NCI-H460 (cell line): ENCODE data around the gene RHOB. TPM values are rescaled to one million over a fixed set of nuclear protein-coding genes. Genes with fewer than 3 reads are reported as not detected.

ENCODE experiments used
- DNase-seq: peaks from one replicate; pipeline ENCODE4 v3.0.0-alpha.2; 2016; ENCODE audit warnings: low read depth; ENCODE audit errors: extremely low read depth
- total RNA-seq: library from RNA; depleted of rRNA; stranded (reverse); fragments of >200 nt; shearing (Covaris generic); gene quantifications from 2 replicates; pipeline ENCODE4 v1.2.3, GENCODE V29; 2014

The RHOB gene
- total RNA-seq, 1 experiment from 2014 or later: 645 TPM

- no peak for DNase-seq
Measured at GRCh38 chr2:20471902-20472559, 25.2 kb downstream of the RHOB start.

DNA sequence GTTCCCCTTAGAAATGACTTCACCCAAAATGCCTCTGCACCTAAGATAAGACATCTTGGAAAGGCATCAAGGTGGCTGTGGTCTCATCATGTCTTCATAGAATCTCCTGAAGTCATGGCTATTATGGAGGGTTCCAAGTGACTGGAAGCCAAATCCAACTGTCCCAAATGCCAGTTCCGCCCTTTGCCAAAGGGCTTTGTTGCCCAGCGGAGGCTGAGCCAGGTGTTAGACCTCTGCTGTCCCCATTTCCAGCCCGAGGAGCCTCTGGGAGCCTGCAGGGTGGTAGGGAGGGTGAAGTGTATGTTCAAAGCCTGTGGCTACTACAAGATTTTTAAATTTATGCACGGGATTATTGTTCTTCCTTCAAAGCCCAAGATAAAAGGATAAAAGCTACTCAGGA lies 25.7 kb downstream of the RHOB start:
- DNase-seq: no peak

DNA sequence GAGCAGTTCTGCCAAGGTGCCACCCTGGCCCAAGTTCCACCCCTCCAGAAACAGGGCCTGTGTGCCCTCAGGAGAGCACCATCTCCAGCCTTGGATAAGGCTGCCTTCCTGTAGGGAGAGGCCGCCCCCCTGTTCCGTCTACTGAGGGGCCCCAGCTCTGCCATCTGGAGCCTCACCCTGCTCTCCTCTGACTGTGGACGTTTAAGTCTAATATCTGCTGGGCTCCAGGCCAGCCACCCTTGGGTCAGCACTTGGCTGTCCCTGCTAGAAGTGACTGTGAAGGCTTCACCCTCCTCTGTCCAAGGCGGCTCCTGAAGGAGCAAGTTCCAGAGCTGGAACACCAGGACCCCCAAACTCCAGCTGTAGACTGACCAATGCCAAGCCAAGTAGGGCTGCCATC lies 26.3 kb downstream of the RHOB start:
- DNase-seq: no peak

GRCh38 chr2:20474757-20475566 lies 28.1 kb downstream of the RHOB start:
- DNase-seq: no peak

DNA sequence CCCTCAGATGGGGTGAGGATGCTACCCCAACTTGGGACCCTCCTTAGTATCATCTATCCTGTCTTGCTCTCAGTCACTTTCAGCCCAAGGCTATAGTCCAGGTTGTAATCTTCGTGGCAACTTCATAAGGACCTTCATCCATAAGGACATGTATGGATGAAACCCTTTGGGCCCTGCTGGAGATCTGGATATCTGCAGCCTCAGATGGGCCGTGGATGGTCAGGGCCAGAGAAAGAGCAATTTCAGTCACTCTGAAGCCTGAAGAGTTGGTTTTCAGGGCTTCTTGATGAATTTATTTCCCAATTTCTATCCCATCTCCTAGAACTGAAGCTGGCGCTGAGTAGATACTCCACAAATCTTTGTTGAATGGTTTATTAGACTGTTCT lies 28.7 kb downstream of the RHOB start:
- no peak for DNase-seq

DNA sequence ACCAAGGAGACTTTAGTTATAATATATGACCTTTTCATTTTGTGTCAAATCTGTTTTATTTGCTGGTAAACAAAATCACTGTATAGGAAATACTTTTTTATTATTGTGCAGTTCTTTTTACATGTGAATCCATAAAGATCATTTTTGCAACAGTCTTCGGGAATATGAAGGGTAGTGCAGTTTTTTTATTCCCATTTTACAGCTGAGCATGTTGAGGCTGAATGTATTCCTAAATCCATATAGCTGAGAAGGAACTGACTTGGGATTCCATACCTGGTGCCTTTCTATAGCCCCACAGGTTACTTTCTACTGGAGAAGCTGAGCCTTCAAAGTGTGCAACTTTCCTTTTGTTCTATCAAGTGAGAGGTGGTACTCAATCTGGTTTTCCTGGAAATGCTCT lies 29.6 kb downstream of the RHOB start:
- no peak for DNase-seq

GRCh38 chr2:20476950-20477349 lies 30.1 kb downstream of the RHOB start:
- DNase-seq: no peak

GRCh38 chr2:20478961-20479360 lies 32.1 kb downstream of the RHOB start:
- no peak for DNase-seq

GRCh38 chr2:20479835-20480234 lies 33.0 kb downstream of the RHOB start:
- DNase-seq: no peak

- no peak for DNase-seq
Measured at GRCh38 chr2:20480913-20481312, 34.0 kb downstream of the RHOB start.

GRCh38 chr2:20481798-20482405 lies 35.0 kb downstream of the RHOB start:
- DNase-seq: no peak

DNA sequence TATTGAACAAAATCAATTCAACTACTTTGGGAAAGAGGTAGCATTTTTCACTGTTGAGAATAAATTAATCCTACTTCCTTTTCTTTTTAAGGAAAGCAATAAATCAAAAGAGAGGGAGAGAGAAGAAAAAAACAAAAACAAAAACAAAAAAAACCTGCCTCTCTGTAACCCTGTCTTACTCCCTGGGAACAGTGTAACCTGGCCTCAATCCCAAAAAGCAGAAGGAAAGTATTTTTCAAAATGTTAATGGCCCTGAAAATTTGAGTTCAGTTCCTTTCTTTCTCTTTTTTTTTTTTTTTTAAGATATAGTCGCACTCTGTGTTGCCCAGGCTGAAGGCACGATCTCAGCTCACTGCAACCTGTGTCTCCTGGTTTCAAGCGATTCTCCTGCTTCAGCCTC lies 35.9 kb downstream of the RHOB start:
- no peak for DNase-seq

GRCh38 chr2:20483194-20483895 lies 36.5 kb downstream of the RHOB start:
- no peak for DNase-seq

GRCh38 chr2:20484034-20484617 lies 37.3 kb downstream of the RHOB start:
- no peak for DNase-seq

DNA sequence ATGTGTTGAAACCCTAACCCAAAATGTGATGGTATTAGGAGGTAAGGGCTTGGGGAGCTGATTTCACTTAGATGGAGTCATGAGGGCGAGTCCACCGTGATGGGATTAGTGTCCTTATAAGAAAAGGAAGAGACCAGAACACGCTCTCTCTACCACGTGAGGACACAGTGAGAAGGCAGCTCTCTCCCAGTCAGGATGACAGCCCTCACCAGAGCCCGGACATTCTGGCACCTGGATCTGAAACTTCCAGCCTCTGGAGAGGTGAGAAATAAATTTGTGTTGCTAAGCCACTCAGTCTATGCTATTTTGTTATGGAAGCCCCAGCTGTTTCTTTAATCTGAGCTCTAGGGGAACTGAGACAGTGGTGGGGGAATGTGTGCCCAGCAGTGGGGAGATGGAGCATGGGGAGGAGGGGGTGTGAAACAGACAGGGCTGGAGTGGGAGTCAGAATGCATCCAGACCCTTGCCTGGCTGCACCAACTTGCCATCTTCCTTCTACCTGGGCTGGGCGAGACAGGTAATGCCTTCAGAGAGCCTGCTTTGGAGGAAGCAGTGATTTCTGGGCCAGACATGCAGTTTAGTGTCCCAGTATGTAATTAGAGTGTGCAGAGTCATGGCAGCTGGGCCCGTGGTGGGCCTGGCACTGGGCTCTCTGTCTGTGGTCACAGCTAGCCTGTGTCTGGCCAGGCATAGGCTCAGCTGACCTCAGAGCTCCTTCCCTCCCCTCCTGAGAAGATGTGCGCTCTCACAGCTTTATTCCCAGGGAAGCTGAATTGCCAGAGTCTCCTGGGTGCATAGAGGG lies 38.1 kb downstream of the RHOB start:
- DNase-seq: no peak

- DNase-seq: no peak
Measured at GRCh38 chr2:20485612-20486388, 38.9 kb downstream of the RHOB start.

DNA sequence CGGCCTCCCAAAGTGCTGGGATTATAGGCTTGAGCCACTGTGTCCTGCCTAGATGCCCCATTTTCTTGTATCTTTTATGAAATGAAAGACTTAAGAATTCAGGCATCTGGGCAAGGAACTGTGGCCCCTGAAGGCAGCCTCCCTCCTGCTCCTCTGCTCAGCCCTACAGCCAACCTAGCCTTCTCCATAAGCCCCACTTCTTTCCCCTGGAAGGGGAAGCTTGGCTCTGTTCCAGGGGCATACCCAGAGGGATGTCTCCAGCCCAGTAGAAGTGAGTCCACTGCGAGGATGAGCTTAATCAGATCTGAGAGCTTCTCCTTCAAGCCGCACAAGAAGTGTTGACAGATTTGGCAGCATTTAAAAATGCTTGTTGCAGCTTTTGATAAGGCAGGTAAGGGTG lies 39.7 kb downstream of the RHOB start:
- DNase-seq: no peak

- DNase-seq: no peak
Measured at GRCh38 chr2:20487030-20487391, 40.1 kb downstream of the RHOB start.

DNA sequence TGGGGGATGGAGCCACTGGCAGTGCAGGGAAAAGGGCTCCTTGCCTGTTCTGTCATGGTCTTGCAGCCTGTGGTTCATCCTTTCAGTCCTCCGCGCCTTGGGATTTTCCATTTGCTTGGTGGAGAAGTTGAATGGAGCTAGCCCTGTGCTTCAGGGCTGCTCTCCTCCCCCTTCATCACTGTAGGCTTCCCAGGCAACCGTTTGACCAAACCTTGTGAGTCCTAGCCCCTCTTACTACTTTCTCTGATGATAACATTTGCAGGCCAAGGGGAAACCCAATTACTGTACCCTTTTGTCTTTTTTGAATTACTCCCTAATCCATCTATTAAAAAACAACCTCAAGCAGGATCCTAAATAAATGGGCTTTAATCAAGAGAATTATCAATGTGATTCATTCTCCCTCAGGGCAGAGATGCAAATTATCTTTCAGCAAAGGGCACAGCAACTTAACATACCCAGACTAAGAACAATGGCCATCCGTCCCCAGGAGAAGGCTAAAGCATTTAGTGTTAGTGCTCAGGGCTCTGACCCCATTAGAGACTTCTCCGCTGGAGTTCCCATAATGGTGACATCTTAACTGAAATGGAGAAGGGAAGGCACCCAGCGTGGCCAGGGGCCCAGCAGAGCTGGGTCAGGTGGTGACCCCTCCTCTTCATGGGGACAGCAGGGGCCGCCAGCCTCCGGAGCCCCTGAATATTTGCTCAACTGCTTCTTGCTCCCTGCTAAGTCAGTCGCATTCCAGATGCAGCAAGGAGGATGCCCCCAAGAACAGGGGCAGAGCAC lies 40.7 kb downstream of the RHOB start:
- no peak for DNase-seq
